IPS DF 4.7 (cell line): ENCODE measurements around the gene ALDH1A3.
"Not testable (repeated sequence)": the region's sequence is repeated elsewhere in the genome, so short reads cannot be mapped to it uniquely, and the experiment has no call there.

Experiments used
- DNase-seq: peaks from one replicate; pipeline ENCODE4 v3.0.0-alpha.2; 2013; ENCODE audit warnings: low spot score; ENCODE audit errors: extremely low read depth

ALDH1A3 gene

DNA sequence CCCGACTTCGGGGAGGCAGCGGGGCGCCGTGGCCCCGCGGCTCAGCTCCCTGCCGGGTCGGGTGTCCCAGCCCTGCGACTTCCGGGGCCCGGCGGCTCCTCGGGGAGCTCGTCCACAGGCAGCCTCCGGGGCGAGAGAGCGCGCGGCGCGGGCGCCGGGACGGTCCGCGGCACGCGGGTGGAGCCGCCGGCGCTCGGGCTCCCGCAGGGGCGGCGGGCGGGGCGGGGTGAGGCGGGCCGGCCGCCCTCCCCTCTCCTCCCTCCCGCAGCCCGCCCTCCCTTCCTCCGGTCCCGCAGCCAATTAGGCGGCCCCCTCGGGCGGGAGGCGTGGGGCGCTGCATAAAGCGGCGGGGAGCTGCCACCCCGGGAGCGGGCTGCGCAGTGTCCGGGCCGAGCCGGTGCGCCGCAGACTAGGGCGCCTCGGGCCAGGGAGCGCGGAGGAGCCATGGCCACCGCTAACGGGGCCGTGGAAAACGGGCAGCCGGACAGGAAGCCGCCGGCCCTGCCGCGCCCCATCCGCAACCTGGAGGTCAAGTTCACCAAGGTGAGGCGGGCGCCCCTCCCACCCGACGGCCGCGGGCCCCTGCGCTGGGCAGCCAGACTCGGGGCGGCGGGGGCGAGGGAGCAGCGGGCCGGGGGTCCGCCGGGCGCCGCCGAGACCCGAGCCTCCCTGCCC, at the start of gene ALDH1A3:
TSS of gene ALDH1A3 (plus strand) at position 368 of the 675 bp plus-strand sequence. CDS start at position 445, 77 bp downstream.
- DNase-seq: no peak

DNA sequence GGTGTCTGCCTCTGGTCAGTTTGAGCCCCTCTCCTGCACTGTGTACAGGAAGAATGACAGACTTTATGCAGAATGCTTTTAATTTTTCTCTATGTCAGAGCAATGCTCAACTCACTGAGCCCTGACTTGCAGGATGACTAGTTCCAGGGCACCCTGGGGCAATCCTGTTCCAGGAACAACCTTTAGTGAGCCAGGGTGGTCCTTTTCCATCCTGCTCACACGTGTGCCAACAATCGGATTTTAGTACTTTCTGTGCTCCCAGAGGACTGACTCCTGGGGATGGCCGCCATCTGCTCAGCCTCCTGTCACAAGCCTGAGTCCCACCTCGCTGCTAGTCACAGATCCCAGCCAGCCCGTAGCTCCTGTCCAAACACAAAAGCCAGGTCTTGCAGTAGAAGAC, 48.2 kb upstream of the ALDH1A3 start:
- no peak for DNase-seq

DNA sequence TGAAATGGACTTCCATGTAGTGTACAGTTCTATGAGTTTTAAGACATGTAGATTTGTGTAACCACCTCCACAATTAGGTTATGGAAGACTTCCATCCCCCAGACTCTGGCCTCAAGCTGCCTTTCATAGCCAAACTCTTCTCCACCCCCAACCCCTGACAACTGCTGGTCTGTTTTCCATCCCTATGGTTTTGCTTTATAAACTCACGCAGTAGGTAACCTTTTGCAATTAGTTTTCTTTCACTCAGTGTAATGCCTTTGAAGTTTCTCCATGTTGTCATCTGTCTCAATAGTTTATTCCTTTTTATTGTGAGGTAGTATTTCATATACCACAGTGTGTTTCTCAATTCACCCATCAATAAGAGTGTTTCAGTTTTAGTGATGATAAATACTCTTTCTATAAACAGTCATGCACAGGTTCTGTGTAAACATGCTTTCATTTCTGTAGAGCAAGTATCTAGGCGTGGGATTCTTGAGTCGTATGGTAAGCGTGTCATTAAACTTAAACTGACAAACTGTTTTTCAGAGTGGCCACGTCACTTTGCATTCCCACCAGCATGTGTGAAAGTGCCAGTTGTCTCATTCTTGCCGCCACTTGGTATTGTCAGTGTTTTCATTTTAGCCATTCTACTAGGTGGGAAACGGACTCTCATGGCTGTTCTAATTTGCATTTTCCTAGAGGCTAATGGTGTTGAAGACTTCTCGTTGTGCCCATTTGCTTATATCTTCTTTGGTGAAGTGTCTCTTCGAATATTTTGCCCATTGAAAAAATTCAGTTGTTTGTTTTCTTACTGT, 47.3 kb upstream of the ALDH1A3 start:
- DNase-seq: no peak

DNA sequence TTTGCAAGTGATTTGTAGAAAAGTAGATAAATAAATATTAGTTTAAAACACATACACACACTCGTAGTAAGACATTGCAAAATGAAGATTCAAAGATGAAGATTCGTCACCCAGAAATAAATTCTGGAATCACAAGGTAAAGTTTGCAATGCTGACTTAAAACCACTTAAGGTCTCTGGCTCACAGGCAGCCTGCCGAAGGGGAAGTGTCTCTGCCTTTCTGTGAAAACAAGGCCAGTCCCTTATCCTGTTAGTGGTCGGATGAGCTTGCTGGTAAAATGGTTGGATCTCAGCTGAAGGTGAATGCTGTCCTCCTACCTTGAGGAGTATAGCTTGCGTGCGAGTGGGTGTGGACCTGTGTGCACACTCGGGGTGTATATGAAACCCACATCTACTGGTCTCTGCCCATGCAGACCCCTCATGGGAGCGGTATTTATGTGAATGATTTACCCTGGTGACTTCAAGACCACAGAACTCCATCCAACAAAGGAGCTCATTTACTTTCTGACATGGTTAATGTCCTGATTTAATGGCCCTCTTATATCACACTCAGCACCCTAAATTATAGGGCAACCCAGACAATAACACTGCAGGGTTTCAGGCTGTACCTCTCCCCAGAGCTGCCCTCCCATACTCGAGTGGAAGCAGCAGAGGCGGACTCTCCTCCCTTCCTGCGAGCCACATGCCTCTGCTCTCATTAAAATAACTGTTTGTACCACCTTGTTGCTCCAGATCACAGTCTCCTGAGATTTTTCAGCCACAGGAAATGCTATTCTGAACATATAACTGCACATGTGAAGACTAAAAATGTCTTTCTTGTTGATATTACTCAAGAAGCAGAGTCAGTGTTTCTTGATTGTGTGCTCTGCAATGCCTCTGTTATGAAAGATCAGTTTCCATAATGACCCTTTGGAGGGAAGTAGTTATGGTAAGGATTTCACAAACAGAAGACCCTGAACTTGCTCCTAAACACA, 45.9 kb upstream of the ALDH1A3 start:
- no peak for DNase-seq

- no peak for DNase-seq
Measured at GRCh38 chr15:100834731-100835130, 44.9 kb upstream of the ALDH1A3 start.

DNA sequence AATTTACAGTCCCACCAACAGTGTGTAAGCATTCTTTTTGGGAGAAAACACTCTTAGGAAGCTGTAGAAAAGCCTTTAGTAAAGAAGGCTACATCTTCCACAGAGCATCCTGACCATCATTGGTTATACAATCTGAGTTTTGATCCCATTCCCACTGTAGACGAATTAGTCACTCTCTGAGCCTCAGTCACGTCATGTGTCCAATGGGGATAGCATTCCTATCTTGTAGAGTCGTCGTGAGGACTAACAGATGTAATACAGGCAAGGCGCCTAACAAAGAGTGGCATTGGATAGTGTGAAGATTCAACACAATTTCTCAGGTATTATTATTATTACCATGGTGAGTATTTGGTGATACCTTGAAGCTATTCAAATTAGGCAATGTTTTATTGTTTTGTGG, 44.0 kb upstream of the ALDH1A3 start:
- DNase-seq: no peak

DNA sequence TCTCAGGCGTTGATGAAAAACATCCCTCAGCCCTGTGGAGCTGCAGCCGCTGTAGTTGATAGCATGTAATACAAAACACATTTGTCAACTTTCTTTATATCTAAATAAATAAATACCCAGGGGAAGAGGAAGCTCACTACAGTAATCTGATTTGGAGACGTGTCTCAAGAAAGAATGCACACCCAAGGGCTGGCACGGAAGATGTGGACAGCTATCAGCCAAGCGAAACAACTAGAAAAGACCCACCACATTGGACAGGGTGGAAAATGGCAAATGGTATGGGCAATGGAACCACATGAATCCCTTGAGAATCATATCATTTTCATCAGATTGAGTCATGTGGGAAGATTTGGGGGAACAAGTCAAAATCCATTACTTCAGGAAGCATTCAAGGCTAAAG, 43.1 kb upstream of the ALDH1A3 start:
- no peak for DNase-seq

GRCh38 chr15:100841426-100841825, 38.2 kb upstream of the ALDH1A3 start:
- DNase-seq: no peak

DNA sequence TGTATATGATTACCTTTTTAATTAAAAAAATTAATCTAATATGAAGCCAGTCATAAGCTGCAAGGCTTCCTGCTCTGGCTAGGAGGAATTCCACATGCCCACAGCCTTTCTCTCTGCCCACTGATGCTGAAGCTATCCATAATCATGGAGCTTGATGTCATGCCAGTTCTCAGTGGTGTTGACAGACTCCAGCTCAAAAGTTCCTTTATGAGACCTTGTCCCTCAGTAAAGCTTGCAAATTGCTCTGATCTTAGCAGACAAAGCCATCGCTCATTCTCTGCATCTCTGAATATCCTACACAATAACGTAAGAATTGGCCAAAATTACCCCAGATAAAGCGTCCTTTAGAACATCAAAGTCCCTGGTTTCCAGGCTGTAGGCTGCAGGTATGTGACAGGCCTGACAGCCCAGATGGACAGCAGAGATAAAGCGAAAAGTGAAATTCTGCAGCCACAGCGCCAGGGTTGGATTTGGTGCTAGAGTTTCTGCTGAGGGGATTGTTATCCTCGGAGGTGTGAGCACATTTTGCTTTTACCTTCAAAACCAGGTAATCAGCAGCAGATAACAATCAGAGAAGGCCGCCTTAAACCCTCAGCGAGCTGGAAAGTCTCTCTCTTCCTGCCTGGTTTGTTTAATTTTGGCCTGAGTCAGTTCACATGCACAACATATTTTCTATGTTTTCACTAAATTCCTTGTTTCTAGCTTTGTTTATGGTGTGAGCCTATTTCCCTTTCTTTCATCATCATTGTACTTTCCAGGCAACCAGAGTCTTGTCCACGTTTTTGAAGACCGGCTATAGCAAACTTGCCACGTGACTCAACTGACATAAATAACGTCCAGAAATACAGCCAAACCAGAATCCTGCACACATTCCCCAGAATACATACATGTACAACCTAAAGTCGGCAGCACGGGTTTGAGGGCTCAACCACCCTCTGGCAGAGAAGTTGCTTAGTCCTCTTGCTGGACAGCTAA, 36.6 kb upstream of the ALDH1A3 start:
- DNase-seq: no peak

DNA sequence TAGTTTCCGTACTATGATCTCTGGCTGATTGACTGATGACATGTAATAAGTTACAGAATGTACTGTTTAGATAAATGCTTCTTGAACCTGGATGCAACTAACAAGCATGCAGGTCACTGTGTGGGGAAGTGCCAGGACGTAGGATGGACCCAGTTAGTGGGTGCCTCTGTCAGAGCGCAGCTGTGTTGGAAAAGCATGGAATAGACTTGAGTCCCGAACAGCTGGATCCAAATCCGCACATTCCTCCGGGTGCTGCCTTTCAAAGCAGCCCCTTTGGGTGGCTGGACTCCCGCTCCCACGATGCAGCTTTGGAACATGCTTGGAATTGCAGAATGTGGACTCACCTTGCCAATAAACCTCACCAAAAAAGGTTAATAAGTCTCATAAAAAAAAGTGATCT, 35.5 kb upstream of the ALDH1A3 start:
- no peak for DNase-seq

GRCh38 chr15:100844778-100845177, 34.9 kb upstream of the ALDH1A3 start:
- DNase-seq: no peak

GRCh38 chr15:100847194-100847593, 32.4 kb upstream of the ALDH1A3 start:
- DNase-seq: no peak

- DNase-seq: no peak
Measured at GRCh38 chr15:100849021-100849854, 30.4 kb upstream of the ALDH1A3 start.

DNA sequence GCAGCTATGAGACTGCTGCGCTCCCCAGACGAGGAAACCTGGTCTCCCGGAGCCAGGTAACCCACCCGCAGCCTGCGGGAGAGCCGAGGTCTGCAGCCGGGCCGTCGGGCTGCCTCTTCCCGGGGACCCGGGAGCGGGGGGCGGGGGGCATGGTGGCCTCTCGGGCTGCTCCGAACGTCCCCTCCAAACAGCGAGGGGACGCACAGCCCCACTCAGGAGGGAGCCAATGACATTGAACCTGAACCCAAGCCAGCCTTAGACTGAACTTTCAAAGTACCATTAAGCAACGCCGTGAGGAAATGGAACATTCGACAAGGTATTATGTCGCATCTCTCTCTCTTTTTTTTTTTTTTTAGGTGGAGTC, 29.8 kb upstream of the ALDH1A3 start:
- DNase-seq: no peak

DNA sequence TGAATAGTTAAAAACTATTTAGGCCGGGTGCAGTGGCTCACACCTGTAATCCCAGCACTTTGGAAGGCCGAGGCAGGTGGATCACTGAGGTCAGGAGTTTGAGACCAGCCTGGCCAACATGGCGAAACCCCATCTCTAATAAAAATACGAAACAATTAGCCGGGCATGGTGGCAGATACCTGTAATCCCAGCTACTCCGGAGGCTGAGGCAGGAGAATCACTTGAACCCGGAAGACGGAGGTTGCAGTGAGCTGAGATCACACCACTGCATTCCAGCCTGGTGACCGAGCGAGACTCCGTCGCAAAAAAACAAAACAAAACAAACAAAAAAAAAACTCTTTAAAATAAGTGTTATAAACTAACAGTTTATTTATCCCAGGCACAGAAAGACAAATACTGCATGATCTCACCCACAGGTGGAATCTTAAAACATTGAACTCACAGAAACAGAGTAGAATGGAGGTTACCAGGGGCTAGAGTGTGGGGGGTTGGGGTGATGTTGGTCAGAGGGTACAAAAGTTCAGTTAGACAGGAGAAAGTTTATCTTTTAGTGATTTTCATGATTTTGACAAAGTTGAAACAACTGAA, 28.1 kb upstream of the ALDH1A3 start:
- DNase-seq: not testable (repeated sequence)

DNA sequence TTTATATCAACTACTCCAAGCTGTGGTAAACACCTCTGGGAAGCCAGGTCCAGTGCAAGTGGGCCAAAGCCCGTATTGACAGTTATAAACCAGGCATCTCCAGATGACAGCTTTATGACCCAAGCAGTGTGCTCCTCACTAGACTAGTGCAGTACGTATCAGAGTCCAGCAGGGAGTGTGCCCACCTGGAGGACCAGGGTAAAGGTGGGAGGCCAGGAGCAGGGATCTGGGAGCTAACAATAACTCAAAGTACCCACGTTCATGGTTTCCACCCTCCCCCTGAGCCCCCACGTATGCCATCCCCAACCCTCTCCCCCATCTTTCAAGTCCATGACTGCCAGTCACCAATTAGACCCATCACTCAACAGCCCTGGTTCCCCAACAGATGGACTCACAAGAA, 27.0 kb upstream of the ALDH1A3 start:
- DNase-seq: no peak

DNA sequence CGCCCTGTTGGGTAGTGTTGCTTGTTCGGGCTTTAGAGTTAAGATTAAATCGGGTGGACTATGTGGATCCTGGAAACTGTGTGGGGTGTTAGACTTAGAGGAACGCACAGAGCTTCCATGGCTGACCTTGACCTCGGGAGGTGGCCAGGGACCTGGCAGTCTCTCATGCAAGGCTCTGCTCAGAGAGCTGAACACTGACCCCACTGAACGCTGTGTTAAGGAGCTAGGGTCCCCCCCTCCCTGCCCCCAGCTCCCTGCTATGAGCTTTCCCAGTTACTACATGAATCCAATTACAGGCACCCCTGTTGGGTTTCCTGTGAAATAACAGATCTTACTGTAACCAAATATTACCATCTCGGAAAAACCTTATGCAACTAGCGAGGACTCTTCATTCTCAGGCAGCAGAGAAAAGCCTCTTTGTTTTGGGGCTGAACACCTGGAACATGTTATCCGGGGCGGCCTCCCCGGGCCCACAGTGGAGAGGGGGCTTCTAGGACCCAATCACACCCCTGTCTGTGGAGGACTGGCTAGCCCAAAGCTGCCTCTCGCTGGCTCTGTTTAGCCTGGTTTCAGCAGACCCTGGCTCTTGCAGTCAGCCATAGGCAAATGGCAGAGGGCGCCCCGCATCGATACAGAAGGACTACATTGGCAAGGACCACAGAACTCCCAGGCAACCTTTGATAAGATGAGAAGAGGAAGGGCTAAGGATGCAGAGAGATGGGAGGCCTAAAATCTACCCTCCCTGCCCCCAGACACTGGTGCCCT, 25.8 kb upstream of the ALDH1A3 start:
- DNase-seq: no peak

- no peak for DNase-seq
Measured at GRCh38 chr15:100856867-100857266, 22.8 kb upstream of the ALDH1A3 start.

- DNase-seq: no peak
Measured at GRCh38 chr15:100858294-100858693, 21.3 kb upstream of the ALDH1A3 start.
